ENCODE results near the gene LTBP3. TPM values are rescaled to one million over a fixed set of nuclear protein-coding genes. Genes with fewer than 3 reads are reported as not detected.

The LTBP3 gene
- total RNA-seq, 2 experiments from 2014 or later: 64.7 to 70.8 TPM

- H3K27me3 Mint-ChIP-seq (ENCODE audit: low read depth): no peaks in the 10 kb centered on the region
- no peak overlapping the region for H3K4me3 Mint-ChIP-seq
- peak; percentile 73 for ATAC-seq
- H3K27ac Mint-ChIP-seq: peak overlapping the region; percentile 63
- peaks cover 18% of the 10 kb centered on the region for H3K4me1 Mint-ChIP-seq (ENCODE audit: low read depth)
- DNase-seq: peak; percentile 64
- ChIA-PET POLR2A (interaction anchor here (1.1 to 1.5 kb wide), 4 partner anchors 9 to 21 kb away, joined by 3 to 4 read pairs (median 3); partner anchors contain the start of gene EHBP1L1), CTCF (interaction anchor here (0.7 to 12.3 kb wide), 22 partner anchors 10 to 429 kb away, joined by 3 to 172 read pairs (median 7); partner anchors contain the start of genes EHBP1L1, FAM89B, PCNX3 and SCYL1)
- H3K9me3 Mint-ChIP-seq (ENCODE audit: insufficient read depth): no peaks in the 10 kb centered on the region
- peaks cover 16% of the 10 kb centered on the region for H3K36me3 Mint-ChIP-seq (ENCODE audit: low read depth)
Measured at GRCh38 chr11:65593518-65594414, 35.6 kb upstream of the LTBP3 start.

GRCh38 chr11:65592858-65593517 is 34.8 kb upstream of the LTBP3 start:
- H3K4me1 Mint-ChIP-seq (ENCODE audit: low read depth): peaks cover 26% of the 10 kb centered on the region
- DNase-seq (no peak), ATAC-seq (no peak)
- H3K27ac Mint-ChIP-seq: no peak overlapping the region
- H3K36me3 Mint-ChIP-seq (ENCODE audit: low read depth): peaks cover 21% of the 10 kb centered on the region
- no peaks in the 10 kb centered on the region for H3K9me3 Mint-ChIP-seq (ENCODE audit: insufficient read depth)
- no peak overlapping the region for H3K4me3 Mint-ChIP-seq
- POLR2A ChIA-PET: interaction anchor here (1.3 to 1.5 kb wide), 2 partner anchors 10 to 11 kb away, joined by 3 to 4 read pairs; no protein-coding TSS in a partner anchor
- CTCF ChIA-PET: interaction anchor here (0.8 to 12.3 kb wide), 17 partner anchors 11 to 631 kb away, joined by 3 to 172 read pairs (median 9); partner anchors contain the start of genes EHBP1L1, FAM89B, PCNX3 and SCYL1
- H3K27me3 Mint-ChIP-seq (ENCODE audit: low read depth): no peaks in the 10 kb centered on the region

- CTCF ChIA-PET: interaction anchor here (0.8 to 12.3 kb wide), 9 partner anchors 10 to 630 kb away, joined by 3 to 172 read pairs (median 12); partner anchors contain the start of genes EHBP1L1, PCNX3 and ZNRD2
- H3K27ac Mint-ChIP-seq: no peak overlapping the region
- ATAC-seq (no peak), DNase-seq (no peak)
- no peaks in the 10 kb centered on the region for H3K9me3 Mint-ChIP-seq (ENCODE audit: insufficient read depth)
- H3K27me3 Mint-ChIP-seq (ENCODE audit: low read depth): no peaks in the 10 kb centered on the region
- peaks cover 25% of the 10 kb centered on the region for H3K36me3 Mint-ChIP-seq (ENCODE audit: low read depth)
- H3K4me1 Mint-ChIP-seq (ENCODE audit: low read depth): peaks cover 34% of the 10 kb centered on the region
- H3K4me3 Mint-ChIP-seq: no peak overlapping the region
- POLR2A ChIA-PET: interaction anchor here (1.2 kb wide), 1 partner anchor 17 kb away, joined by 3 read pairs; the partner anchor contains the start of gene EHBP1L1
Measured at GRCh38 chr11:65591939-65592857, 34.0 kb upstream of the LTBP3 start.

- no peaks in the 10 kb centered on the region for H3K9me3 Mint-ChIP-seq (ENCODE audit: insufficient read depth)
- no peak for ATAC-seq
- ChIA-PET POLR2A (interaction anchor here (0.6 to 1.5 kb wide), 3 partner anchors 18 to 24 kb away, joined by 3 to 6 read pairs (median 3); partner anchors contain the start of genes FAM89B, MAP3K11 and PCNX3), CTCF (interaction anchor here (0.6 to 12.3 kb wide), 9 partner anchors 9 to 227 kb away, joined by 3 to 172 read pairs (median 5); partner anchors contain the start of genes EHBP1L1, FAM89B and ZNRD2)
- H3K36me3 Mint-ChIP-seq (ENCODE audit: low read depth): peaks cover 39% of the 10 kb centered on the region
- H3K27ac Mint-ChIP-seq: peak overlapping the region; percentile 39
- peaks cover 47% of the 10 kb centered on the region for H3K4me1 Mint-ChIP-seq (ENCODE audit: low read depth)
- no peak overlapping the region for H3K4me3 Mint-ChIP-seq
- no peaks in the 10 kb centered on the region for H3K27me3 Mint-ChIP-seq (ENCODE audit: low read depth)
- no peak for DNase-seq
Measured at GRCh38 chr11:65590240-65590738, 32.1 kb upstream of the LTBP3 start.

GRCh38 chr11:65589444-65590239 is 31.5 kb upstream of the LTBP3 start:
- DNase-seq (peak; percentile 56), ATAC-seq (peak; percentile 26)
- Mint-ChIP-seq H3K4me1 (ENCODE audit: low read depth) (peaks cover 42% of the 10 kb centered on the region), H3K36me3 (ENCODE audit: low read depth) (peaks cover 39% of the 10 kb centered on the region), H3K27ac (peak overlapping the region; percentile 94), H3K4me3 (no peak overlapping the region), H3K9me3 (ENCODE audit: insufficient read depth) (no peaks in the 10 kb centered on the region), H3K27me3 (ENCODE audit: low read depth) (no peaks in the 10 kb centered on the region)
- CTCF ChIA-PET: interaction anchor here (0.6 to 12.3 kb wide), 11 partner anchors 8 to 228 kb away, joined by 3 to 172 read pairs (median 4); partner anchors contain the start of genes EHBP1L1, FAM89B and ZNRD2
- POLR2A ChIA-PET: interaction anchor here (0.5 to 1.5 kb wide), 5 partner anchors 17 to 36 kb away, joined by 3 to 6 read pairs (median 3); partner anchors contain the start of genes FAM89B, MAP3K11 and PCNX3

GRCh38 chr11:65588199-65589054 is 30.3 kb upstream of the LTBP3 start:
- no peaks in the 10 kb centered on the region for H3K9me3 Mint-ChIP-seq (ENCODE audit: insufficient read depth)
- peak overlapping the region; percentile 55 for H3K4me3 Mint-ChIP-seq
- peaks cover 48% of the 10 kb centered on the region for H3K4me1 Mint-ChIP-seq (ENCODE audit: low read depth)
- peaks cover 43% of the 10 kb centered on the region for H3K36me3 Mint-ChIP-seq (ENCODE audit: low read depth)
- CTCF ChIA-PET: interaction anchor here (0.6 to 12.3 kb wide), 33 partner anchors 9 to 244 kb away, joined by 3 to 172 read pairs (median 4); partner anchors contain the start of genes EHBP1L1, FAM89B, MAP3K11 and PCNX3
- peak; percentile 86 for DNase-seq
- no peaks in the 10 kb centered on the region for H3K27me3 Mint-ChIP-seq (ENCODE audit: low read depth)
- POLR2A ChIA-PET: interaction anchor here (0.6 to 1.7 kb wide), 12 partner anchors 12 to 164 kb away, joined by 3 to 8 read pairs (median 4); partner anchors contain the start of genes EHBP1L1, FAM89B, MALAT1 and RELA
- peak; percentile 89 for ATAC-seq
- H3K27ac Mint-ChIP-seq: peak overlapping the region; percentile 94

GRCh38 chr11:65586676-65587075 is 28.5 kb upstream of the LTBP3 start:
- Mint-ChIP-seq H3K4me1 (ENCODE audit: low read depth) (peaks cover 57% of the 10 kb centered on the region), H3K9me3 (ENCODE audit: insufficient read depth) (no peaks in the 10 kb centered on the region), H3K36me3 (ENCODE audit: low read depth) (peaks cover 58% of the 10 kb centered on the region), H3K27ac (peak overlapping the region; percentile 71), H3K27me3 (ENCODE audit: low read depth) (no peaks in the 10 kb centered on the region), H3K4me3 (no peak overlapping the region)
- ATAC-seq: no peak
- ChIA-PET CTCF (interaction anchor here (0.8 to 12.3 kb wide), 5 partner anchors 10 to 43 kb away, joined by 4 to 172 read pairs (median 60); partner anchors contain the start of genes EHBP1L1 and FAM89B), POLR2A (interaction anchor here (0.9 to 1.7 kb wide), 6 partner anchors 10 to 81 kb away, joined by 3 to 9 read pairs (median 4); no protein-coding TSS in a partner anchor)
- no peak for DNase-seq

GRCh38 chr11:65586247-65586630 is 28.1 kb upstream of the LTBP3 start:
- ChIA-PET CTCF (interaction anchor here (0.9 to 12.3 kb wide), 5 partner anchors 10 to 43 kb away, joined by 3 to 172 read pairs (median 60); partner anchors contain the start of genes EHBP1L1 and FAM89B), POLR2A (interaction anchor here (0.9 to 1.7 kb wide), 5 partner anchors 9 to 81 kb away, joined by 3 to 9 read pairs (median 4); no protein-coding TSS in a partner anchor)
- Mint-ChIP-seq H3K4me3 (no peak overlapping the region), H3K36me3 (ENCODE audit: low read depth) (peaks cover 57% of the 10 kb centered on the region), H3K9me3 (ENCODE audit: insufficient read depth) (no peaks in the 10 kb centered on the region), H3K27ac (peak overlapping the region; percentile 71), H3K27me3 (ENCODE audit: low read depth) (no peaks in the 10 kb centered on the region), H3K4me1 (ENCODE audit: low read depth) (peaks cover 58% of the 10 kb centered on the region)
- DNase-seq: no peak
- ATAC-seq: no peak
